ENCODE measurements around the gene CABP7. TPM values are rescaled to one million over a fixed set of nuclear protein-coding genes. Genes with fewer than 3 reads are reported as not detected.

The CABP7 gene
- total and polyA plus RNA-seq, 2 donors (not counting 3 experiments of a cell fraction or from before 2014, with no cell fraction given), result not detected

- dilution Hi-C loops (cut with MboI; ENCODE audit: extremely low pct_ligation_motif_present, low sequenced_read_pairs), result no loop called here
- intact Hi-C loops (cut with micrococcal nuclease), result no loop called here
- H3K27me3 ChIP-seq (ENCODE audit: control insufficient read depth in 2 of 2, insufficient read depth in 2 of 2, low read length in 2 of 2), result peaks cover 15% of the 10 kb centered on the region in 2 experiments
These were observed 14.2 kb upstream of the CABP7 start for GRCh38 chr22:29705651-29706050.

More at GRCh38 chr22:29705651-29706050, 14.2 kb upstream of the CABP7 start:
- no peaks in the 10 kb centered on the region for H4K20me1 ChIP-seq (replicated peaks; ENCODE audit: control insufficient read depth, extremely low read depth, insufficient read depth, low read length)
- TF ChIP-seq FOS (IDR thresholded peaks at IDR 0.05; ENCODE audit: borderline replicate concordance, insufficient read depth, low read length), result no peak
- no peak for TF ChIP-seq MYC (IDR thresholded peaks at IDR 0.05; ENCODE audit: low read depth, low read length)
- TF ChIP-seq CTCF (IDR thresholded peaks at IDR 0.05; ENCODE audit: extremely low read depth in 1 of 2, insufficient read depth in 1 of 2, low read depth in 1 of 2, low read length in 2 of 2), result no peak
- no peak for TF ChIP-seq POLR2AphosphoS5 (IDR thresholded peaks at IDR 0.05; ENCODE audit: insufficient read depth, low read depth, low read length)
- TF ChIP-seq MAX (IDR thresholded peaks at IDR 0.05; ENCODE audit: insufficient read depth, insufficient read length), result no peak
- TF ChIP-seq GATA2 (IDR thresholded peaks at IDR 0.05; ENCODE audit: insufficient read depth, insufficient read length, low read depth, low read length), result no peak
- TF ChIP-seq EZH2 (IDR thresholded peaks at IDR 0.05; ENCODE audit: borderline replicate concordance, low read depth, low read length, severe bottlenecking), result no peak
- TF ChIP-seq POLR2A (IDR thresholded peaks at IDR 0.05; ENCODE audit: low read depth, low read length), result no peak
- no peak for TF ChIP-seq JUN (IDR thresholded peaks at IDR 0.05; ENCODE audit: borderline replicate concordance, insufficient read depth, insufficient read length, low read depth)
- peaks cover 10% of the 10 kb centered on the region for H3K4me1 ChIP-seq (ENCODE audit: control insufficient read depth, extremely low read depth, insufficient read depth, low read length)
- no peaks in the 10 kb centered on the region for H3K9me3 ChIP-seq (replicated peaks; ENCODE audit: control insufficient read depth, insufficient read depth, low read length)
- DNase-seq (ENCODE audit: low read depth, low spot score), result no peak
- H3K4me3 ChIP-seq (replicated peaks in 1 of 3; ENCODE audit: insufficient read depth in 1 of 3, low read depth in 1 of 3, low read length in 3 of 3), result no peak overlapping the region
- H3K9me1 ChIP-seq (replicated peaks; ENCODE audit: control insufficient read depth, extremely low read depth, insufficient read depth, low read length), result no peaks in the 10 kb centered on the region
- no TSS peak for BruUV-seq (replicated peaks)
- no peaks in the 10 kb centered on the region for H3K36me3 ChIP-seq (ENCODE audit: control insufficient read depth in 2 of 2, extremely low read depth in 1 of 2, insufficient read depth in 2 of 2, low read length in 2 of 2)
- H3K9ac ChIP-seq (replicated peaks; ENCODE audit: extremely low read depth, insufficient read depth, low read length), result no peak overlapping the region
- no peak for FAIRE-seq
- no peaks in the 10 kb centered on the region for H3K79me2 ChIP-seq (ENCODE audit: control insufficient read depth, insufficient read depth, low read length)
- no peak overlapping the region for H3K4me2 ChIP-seq (ENCODE audit: insufficient read depth, low read length)
- H3K27ac ChIP-seq (ENCODE audit: insufficient read depth, low read depth, low read length), result no peak overlapping the region
- no peak overlapping the region for H2AFZ ChIP-seq (ENCODE audit: low read depth, low read length)
- POLR2A ChIA-PET, result no interaction called here
- CTCF ChIA-PET, result interaction anchor here (2.3 kb wide), 1 partner anchor 383 kb away, joined by 9 read pairs; no protein-coding TSS in a partner anchor

All from endothelial cell of umbilical vein (primary cell).